GM08714 (cell line): ENCODE data around the gene LECT2.

Experiments
- H3K4me3 ChIP-seq: fragments of 200-500 bp; sonication (Bioruptor generic); 2 replicates; pipeline ENCODE4 v1.5.1; 2014; ENCODE audit warnings: mild to moderate bottlenecking, low read length, inconsistent platforms
- ZNF274 ChIP-seq: IDR thresholded peaks from 2 replicates; pipeline ENCODE4 v1.6.1; 2012; ENCODE audit warnings: mild to moderate bottlenecking, low read depth, low read length

Gene LECT2

DNA sequence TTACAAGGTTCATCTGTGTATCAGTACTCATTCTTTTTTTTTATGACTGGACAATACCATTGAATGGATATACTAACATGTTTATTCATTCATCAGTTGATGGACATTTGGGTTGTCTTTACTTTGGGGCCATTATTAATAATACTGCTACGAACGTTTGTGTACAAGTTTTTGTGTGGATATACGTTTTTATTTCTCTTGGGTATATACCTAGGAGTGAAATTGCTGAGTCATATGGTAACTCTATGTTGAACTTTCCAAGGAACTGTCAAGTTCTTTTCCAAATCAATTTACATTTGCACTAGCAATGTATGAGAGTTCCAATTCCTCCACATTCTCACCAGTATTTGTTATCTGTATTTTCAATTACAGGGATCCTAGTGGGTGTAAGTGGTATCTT lies 12.0 kb upstream of the LECT2 start:
- H3K4me3 ChIP-seq, result no peak overlapping the region
- TF ChIP-seq ZNF274, result no peak

- no peak for TF ChIP-seq ZNF274
- H3K4me3 ChIP-seq, result no peak overlapping the region
Measured at GRCh38 chr5:135966165-135966564, 11.4 kb upstream of the LECT2 start.

GRCh38 chr5:135965504-135965903 lies 10.7 kb upstream of the LECT2 start:
- TF ChIP-seq ZNF274, result no peak
- no peak overlapping the region for H3K4me3 ChIP-seq

DNA sequence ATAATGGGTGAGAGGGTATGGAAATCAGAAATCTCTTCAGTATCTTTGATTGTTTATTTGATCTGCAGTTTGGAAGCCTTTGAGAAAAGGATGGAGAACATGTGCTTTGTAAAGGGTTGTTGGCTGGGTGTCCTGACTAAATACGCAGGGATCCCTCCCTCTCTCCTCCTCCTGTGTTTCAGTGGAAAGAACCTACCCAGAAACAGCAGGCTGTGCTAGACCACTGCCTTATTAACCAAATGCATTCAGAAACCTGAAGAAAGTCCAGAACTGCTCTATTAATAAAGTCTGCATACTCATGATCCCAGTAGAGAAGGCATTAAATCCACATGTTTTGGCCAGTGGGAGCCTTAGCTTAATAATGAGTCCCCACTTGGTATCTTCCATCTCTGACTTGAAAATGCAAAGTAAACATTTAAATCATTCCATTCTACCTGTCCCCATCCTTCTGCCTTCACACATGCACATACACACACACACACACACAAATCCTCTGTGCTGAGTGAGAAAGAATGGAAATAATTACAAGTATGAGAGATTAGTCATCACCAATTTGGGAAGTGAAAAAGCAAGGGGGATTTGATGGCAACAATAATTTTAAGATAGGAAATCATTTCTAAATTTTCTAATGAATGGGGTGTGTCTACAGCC lies 10.0 kb upstream of the LECT2 start:
- no peak overlapping the region for H3K4me3 ChIP-seq
- no peak for TF ChIP-seq ZNF274

DNA sequence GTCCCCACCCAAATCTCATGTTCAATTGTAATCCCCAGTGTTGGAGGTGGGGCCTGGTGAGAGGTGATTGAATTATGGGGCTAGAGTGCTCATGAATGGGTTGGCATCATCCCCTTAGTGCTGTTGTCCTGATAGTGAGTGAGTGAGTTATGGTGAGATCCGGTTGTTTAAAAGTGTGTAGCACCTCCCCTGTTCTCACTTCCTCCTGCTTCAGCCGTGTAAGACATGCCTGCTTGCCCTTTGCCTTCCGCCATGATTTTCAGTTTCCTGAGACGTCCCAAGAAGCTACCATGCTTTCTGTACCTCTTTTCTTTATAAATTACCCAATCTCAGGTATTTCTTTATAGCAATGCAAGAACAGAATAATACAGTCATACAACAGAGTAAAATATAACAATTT lies 742 bp upstream of the LECT2 start:
- no peak overlapping the region for H3K4me3 ChIP-seq
- TF ChIP-seq ZNF274, result no peak

DNA sequence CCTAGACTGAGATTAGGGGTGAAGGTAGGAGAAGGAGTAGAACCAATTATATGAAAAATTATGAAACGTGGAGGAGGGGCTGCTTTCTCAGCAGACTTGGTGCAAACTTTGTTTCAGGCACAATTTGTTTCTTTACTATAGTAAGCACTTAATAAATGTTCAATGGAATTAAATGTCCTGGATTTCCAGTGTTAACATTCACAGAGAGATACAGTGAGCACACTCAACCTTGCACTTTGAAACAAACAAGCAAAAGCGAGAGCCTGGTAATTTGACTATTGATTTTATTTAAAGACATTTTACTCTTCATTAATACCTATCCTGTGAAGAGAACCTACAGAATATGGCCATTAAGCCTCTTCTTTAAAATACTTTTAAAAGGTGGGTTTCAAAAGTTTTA lies 933 bp downstream of the LECT2 start:
- TF ChIP-seq ZNF274, result no peak
- no peak overlapping the region for H3K4me3 ChIP-seq

GRCh38 chr5:135952683-135953082 lies 2.1 kb downstream of the LECT2 start:
- H3K4me3 ChIP-seq, result no peak overlapping the region
- no peak for TF ChIP-seq ZNF274

DNA sequence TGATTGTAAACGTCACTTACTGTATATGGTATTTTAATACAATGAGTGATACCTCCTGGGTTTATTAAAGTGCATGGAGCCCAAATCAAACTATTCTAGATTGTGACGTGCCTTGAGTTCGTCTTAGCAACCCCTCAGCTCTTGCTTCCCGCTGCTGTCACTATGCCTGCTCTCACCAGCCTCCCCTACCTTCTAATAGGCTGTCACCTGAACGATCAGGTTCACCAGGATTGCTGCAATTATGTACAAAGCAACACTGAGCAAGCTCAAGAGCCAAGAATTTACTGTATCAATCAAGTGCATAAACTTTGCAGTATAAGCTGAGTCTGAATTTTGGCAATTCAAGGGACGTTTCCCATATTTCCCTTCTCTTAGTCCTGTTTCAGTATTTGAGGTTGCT lies 3.0 kb downstream of the LECT2 start:
- no peak overlapping the region for H3K4me3 ChIP-seq
- TF ChIP-seq ZNF274, result no peak

GRCh38 chr5:135951257-135951656 lies 3.5 kb downstream of the LECT2 start:
- TF ChIP-seq ZNF274, result no peak
- H3K4me3 ChIP-seq, result no peak overlapping the region

- TF ChIP-seq ZNF274, result no peak
- H3K4me3 ChIP-seq, result no peak overlapping the region
Measured at GRCh38 chr5:135950611-135951010, 4.2 kb downstream of the LECT2 start.

GRCh38 chr5:135944967-135945560 lies 9.7 kb downstream of the LECT2 start:
- TF ChIP-seq ZNF274, result no peak
- H3K4me3 ChIP-seq, result no peak overlapping the region

GRCh38 chr5:135944564-135944963 lies 10.2 kb downstream of the LECT2 start:
- TF ChIP-seq ZNF274, result no peak

DNA sequence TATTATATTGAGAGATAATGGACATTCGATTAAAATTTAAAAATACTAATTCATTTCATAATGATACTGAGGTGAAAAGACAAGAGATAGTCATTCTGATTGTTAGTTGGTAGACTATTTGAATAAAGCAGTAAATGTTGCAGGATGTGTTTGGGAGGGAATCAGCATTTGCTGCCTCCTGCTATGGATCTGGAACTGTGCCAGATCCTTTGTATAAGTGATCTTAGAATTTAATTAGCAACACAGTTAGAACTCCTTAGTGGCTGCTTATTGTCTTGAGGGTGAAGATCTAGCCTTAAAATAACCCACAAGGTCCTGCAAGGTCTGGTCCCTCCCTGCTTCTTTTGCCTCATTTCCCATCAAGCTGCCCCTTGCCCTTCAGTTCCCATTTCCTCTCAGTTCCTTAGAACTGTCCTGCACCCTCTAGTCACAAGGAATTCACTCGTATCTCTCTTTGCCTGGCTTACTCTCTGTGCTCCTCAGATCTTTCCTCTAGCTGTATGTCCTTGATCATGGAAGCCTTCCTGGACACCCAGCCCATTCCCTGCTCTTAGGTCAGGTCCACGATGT lies 12.5 kb downstream of the LECT2 start:
- no peak overlapping the region for H3K4me3 ChIP-seq
- no peak for TF ChIP-seq ZNF274

More at GRCh38 chr5:135944564-135944963, 10.2 kb downstream of the LECT2 start:
- no peak overlapping the region for H3K4me3 ChIP-seq

DNA sequence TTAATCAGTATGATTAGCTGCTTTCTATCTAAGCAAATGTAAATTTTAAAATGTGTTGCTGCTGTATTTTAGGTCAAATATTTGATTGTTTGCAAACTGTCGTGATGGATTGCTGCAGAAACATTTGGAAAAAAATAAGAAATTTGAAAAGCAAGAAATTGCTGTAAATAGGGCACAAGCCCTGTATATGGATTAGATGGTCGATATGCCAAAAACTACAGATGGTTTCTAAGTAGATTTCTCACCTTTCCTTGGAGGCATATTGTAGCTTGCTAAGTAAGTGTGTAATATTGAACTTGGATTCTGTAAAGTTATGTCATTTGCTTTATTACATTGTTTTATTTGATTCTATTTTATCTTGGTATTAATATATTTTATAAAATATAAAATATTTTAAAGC lies 13.1 kb downstream of the LECT2 start:
- H3K4me3 ChIP-seq, result no peak overlapping the region
- TF ChIP-seq ZNF274, result no peak

GRCh38 chr5:135937245-135937911 lies 17.4 kb downstream of the LECT2 start:
- TF ChIP-seq ZNF274, result no peak

More at GRCh38 chr5:135937245-135937911, 17.4 kb downstream of the LECT2 start:
- no peak overlapping the region for H3K4me3 ChIP-seq
